T-helper 2 cell treated with Interferon-gamma antibody and Interleukin-4, amounts not matched to agents 5 μg/mL and 100 μg/mL, for 36 hours (primary cell): ENCODE data around the gene BUB1.

Experiments used
- DNase-seq: peaks from one replicate; pipeline ENCODE4 v3.0.0; 2021; ENCODE audit warnings: low spot score
- H3K27ac Mint-ChIP-seq: one replicate; pipeline ENCODE4 v1.8.0; 2021; ENCODE audit warnings: mild to moderate bottlenecking, mixed read lengths
- H3K27me3 Mint-ChIP-seq: one replicate; pipeline ENCODE4 v1.8.0; 2021; ENCODE audit warnings: low read depth, mixed read lengths
- H3K36me3 Mint-ChIP-seq: one replicate; pipeline ENCODE4 v1.8.0; 2021; ENCODE audit warnings: low read depth, mixed read lengths
- H3K4me1 Mint-ChIP-seq: one replicate; pipeline ENCODE4 v1.8.0; 2021; ENCODE audit warnings: low read depth, mixed read lengths
- H3K4me3 Mint-ChIP-seq: one replicate; pipeline ENCODE4 v1.8.0; 2022; ENCODE audit warnings: mild to moderate bottlenecking, moderate library complexity, mixed read lengths
- H3K9me3 Mint-ChIP-seq: one replicate; pipeline ENCODE4 v1.8.0; 2021; ENCODE audit warnings: mixed read lengths

BUB1 gene

GRCh38 chr2:110679865-110680264 is 2.0 kb upstream of the BUB1 start:
- Mint-ChIP-seq H3K27ac (peak overlapping the region; percentile 27), H3K4me1 (peaks cover 29% of the 10 kb centered on the region), H3K9me3 (no peaks in the 10 kb centered on the region), H3K27me3 (peaks cover 10% of the 10 kb centered on the region), H3K36me3 (peaks cover 13% of the 10 kb centered on the region), H3K4me3 (peak overlapping the region; percentile 94)
- DNase-seq: no peak

DNA sequence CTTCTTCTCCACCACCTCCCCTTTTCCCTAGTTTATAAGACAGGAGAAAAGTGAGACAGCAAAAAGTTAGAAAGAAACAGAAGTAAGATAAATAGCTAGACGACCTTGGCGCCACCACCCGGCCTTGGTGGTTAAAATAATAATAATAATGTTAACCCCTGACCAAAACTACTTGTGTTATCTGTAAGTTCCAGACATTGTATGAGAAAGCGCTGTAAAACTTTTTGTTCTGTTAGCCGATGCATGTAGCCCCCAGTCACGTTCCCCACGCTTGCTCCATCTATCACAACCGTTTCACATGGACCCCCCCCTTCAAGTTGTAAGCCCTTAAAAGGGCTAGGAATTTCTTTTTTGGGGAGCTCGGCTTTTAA is 1.5 kb upstream of the BUB1 start:
- Mint-ChIP-seq H3K27ac (peak overlapping the region; percentile 97), H3K9me3 (no peaks in the 10 kb centered on the region), H3K4me1 (peaks cover 34% of the 10 kb centered on the region), H3K36me3 (peaks cover 17% of the 10 kb centered on the region), H3K27me3 (peaks cover 5% of the 10 kb centered on the region), H3K4me3 (peak overlapping the region; percentile 94)
- DNase-seq: no peak

- H3K27ac Mint-ChIP-seq: peak overlapping the region; percentile 97
- no peaks in the 10 kb centered on the region for H3K9me3 Mint-ChIP-seq
- no peak for DNase-seq
- H3K36me3 Mint-ChIP-seq: peaks cover 21% of the 10 kb centered on the region
- peaks cover 34% of the 10 kb centered on the region for H3K4me1 Mint-ChIP-seq
- H3K27me3 Mint-ChIP-seq: peaks cover 3% of the 10 kb centered on the region
- peak overlapping the region; percentile 94 for H3K4me3 Mint-ChIP-seq
These were observed 834 bp upstream of the BUB1 start for GRCh38 chr2:110678457-110679336.

DNA sequence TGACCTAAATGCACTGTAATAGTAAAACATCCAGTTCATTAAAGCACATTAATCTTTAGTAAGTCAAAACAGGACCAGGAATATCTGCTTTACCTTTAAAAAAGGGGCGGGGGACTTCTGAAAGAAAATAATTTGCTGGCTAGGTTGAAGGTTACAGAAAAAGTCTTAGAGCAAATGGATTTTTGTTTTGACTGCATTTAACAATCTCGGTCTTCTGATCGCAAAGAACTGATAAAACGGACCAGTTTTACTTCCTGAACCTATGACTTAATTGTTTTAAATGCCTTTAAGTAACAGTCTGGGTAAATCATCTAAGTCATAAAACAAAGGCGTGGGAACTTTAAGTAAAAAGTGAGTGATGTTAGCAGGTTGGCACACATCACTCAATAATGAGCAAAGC is 783 bp downstream of the BUB1 start:
- DNase-seq: no peak
- peaks cover 37% of the 10 kb centered on the region for H3K36me3 Mint-ChIP-seq
- H3K27ac Mint-ChIP-seq: peak overlapping the region; percentile 97
- H3K9me3 Mint-ChIP-seq: no peaks in the 10 kb centered on the region
- peaks cover 40% of the 10 kb centered on the region for H3K4me1 Mint-ChIP-seq
- H3K4me3 Mint-ChIP-seq: peak overlapping the region; percentile 94
- H3K27me3 Mint-ChIP-seq: no peaks in the 10 kb centered on the region

GRCh38 chr2:110675679-110676078 is 2.2 kb downstream of the BUB1 start:
- no peaks in the 10 kb centered on the region for H3K9me3 Mint-ChIP-seq
- peak overlapping the region; percentile 82 for H3K27ac Mint-ChIP-seq
- peak overlapping the region; percentile 83 for H3K4me3 Mint-ChIP-seq
- no peaks in the 10 kb centered on the region for H3K27me3 Mint-ChIP-seq
- DNase-seq: no peak
- H3K36me3 Mint-ChIP-seq: peaks cover 50% of the 10 kb centered on the region
- H3K4me1 Mint-ChIP-seq: peaks cover 43% of the 10 kb centered on the region

GRCh38 chr2:110674620-110675555 is 3.0 kb downstream of the BUB1 start:
- peak overlapping the region; percentile 91 for H3K27ac Mint-ChIP-seq
- peaks cover 43% of the 10 kb centered on the region for H3K4me1 Mint-ChIP-seq
- H3K36me3 Mint-ChIP-seq: peaks cover 54% of the 10 kb centered on the region
- peak overlapping the region; percentile 85 for H3K4me3 Mint-ChIP-seq
- DNase-seq: peak; percentile 24
- H3K27me3 Mint-ChIP-seq: no peaks in the 10 kb centered on the region
- H3K9me3 Mint-ChIP-seq: no peaks in the 10 kb centered on the region

DNA sequence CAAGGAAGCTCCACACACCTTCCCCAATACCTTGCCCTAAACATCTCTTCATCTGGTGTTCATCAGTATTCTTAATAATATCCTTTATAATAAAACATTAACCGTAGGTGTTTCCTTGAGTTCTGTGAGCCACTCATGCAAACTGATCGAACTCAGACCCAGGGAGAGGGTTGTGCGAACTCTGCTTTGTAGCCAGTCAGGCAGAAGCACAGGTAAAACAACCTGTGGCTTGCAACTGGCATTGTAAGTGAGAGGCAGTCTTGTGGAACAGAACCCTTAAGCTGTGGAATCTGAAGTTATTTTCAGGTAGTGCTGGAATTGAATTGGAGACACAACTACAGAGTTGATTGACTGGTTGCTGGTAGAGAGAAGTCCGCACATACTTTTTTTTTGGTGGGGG is 4.7 kb downstream of the BUB1 start:
- Mint-ChIP-seq H3K27me3 (no peaks in the 10 kb centered on the region), H3K9me3 (no peaks in the 10 kb centered on the region), H3K4me1 (peaks cover 44% of the 10 kb centered on the region), H3K27ac (no peak overlapping the region), H3K4me3 (no peak overlapping the region), H3K36me3 (peaks cover 68% of the 10 kb centered on the region)
- DNase-seq: no peak

DNA sequence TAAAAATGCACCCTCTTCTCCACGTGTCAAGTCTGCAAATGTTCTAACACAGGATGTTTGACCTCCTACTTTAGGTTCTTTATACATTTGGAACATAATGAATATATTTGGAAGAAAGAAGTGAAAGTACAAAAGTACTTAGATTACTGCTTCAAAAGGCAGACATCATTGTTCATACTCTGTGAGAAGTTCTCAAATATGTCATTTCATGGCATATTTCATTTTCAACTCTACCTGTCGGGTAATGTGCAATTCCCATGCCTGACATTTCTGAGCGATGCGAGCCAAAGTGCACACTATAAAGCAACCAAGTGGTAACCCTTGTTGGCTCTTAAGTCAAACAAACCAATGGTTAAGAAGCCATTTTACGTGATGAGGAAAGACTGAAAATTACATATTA is 7.0 kb downstream of the BUB1 start:
- Mint-ChIP-seq H3K27ac (no peak overlapping the region), H3K9me3 (no peaks in the 10 kb centered on the region), H3K4me1 (peaks cover 38% of the 10 kb centered on the region), H3K4me3 (no peak overlapping the region), H3K27me3 (no peaks in the 10 kb centered on the region), H3K36me3 (peaks cover 80% of the 10 kb centered on the region)
- DNase-seq: no peak

DNA sequence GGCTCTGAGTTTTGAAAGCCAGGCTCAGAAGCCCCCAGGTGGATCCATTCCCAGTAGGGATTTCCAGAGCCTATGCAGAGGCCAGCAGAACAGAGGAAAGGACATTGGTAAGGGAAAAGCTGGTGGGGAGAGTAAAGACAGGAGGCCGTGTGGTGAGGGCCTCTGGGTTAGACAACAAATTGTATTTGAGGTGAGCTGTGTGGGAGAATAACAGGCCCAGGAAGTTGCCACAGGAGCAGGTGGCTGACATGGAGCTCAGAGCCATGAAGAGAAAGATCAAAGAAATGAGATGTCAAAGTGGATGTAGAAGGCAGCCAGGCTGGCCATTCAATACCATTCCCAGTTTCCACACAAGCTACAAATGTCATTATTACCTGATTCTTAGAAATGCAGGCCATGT is 8.8 kb downstream of the BUB1 start:
- peaks cover 81% of the 10 kb centered on the region for H3K36me3 Mint-ChIP-seq

DNA sequence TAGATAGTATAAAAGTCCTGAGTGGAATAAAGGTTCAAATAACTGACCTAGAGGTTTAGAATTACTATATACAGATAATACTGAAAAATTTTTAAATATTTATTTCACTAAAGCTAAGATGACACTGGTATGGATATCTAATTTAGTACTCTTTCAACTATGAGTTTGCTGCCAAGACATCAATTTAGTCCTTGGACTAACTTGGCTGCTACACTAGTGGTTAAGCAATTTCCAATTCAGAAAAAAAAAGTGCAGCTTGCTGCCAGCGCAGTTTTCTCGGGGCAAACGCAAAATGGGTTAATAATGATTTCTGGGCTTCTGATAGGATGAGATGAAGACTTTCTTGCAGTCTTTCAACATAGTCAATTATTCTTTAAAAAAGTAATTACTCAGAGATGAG is 10.8 kb downstream of the BUB1 start:
- Mint-ChIP-seq H3K9me3 (no peaks in the 10 kb centered on the region), H3K27me3 (no peaks in the 10 kb centered on the region), H3K36me3 (peaks cover 74% of the 10 kb centered on the region), H3K4me1 (peaks cover 31% of the 10 kb centered on the region), H3K4me3 (no peak overlapping the region), H3K27ac (no peak overlapping the region)
- no peak for DNase-seq

More for the DNA sequence above, 8.8 kb downstream of the BUB1 start:
- Mint-ChIP-seq H3K27me3 (no peaks in the 10 kb centered on the region), H3K9me3 (no peaks in the 10 kb centered on the region), H3K27ac (peak overlapping the region; percentile 74), H3K4me1 (peaks cover 37% of the 10 kb centered on the region), H3K4me3 (no peak overlapping the region)
- no peak for DNase-seq

GRCh38 chr2:110664135-110664534 is 13.7 kb downstream of the BUB1 start:
- no peak for DNase-seq
- H3K36me3 Mint-ChIP-seq: peaks cover 72% of the 10 kb centered on the region
- H3K27me3 Mint-ChIP-seq: no peaks in the 10 kb centered on the region
- H3K9me3 Mint-ChIP-seq: no peaks in the 10 kb centered on the region
- peaks cover 31% of the 10 kb centered on the region for H3K4me1 Mint-ChIP-seq
- H3K4me3 Mint-ChIP-seq: no peak overlapping the region
- H3K27ac Mint-ChIP-seq: no peak overlapping the region

DNA sequence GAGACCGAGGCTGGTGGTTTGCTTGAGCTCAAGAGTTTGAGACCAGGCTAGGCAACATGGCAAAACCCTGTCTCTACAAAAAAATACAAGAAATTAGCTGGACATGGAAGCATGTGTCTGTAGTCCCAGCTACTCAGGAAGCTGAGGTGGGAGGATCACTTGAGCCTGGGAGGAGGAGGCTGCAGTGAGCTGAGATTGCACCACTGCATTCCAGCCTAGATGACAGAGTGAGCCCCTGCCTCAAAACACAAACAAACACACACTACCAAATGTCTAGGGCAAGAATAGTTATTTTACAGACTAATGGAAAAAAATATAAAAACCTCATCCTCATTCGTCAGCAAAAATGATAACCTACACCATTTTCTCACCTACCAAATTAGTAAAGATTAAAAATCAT is 15.3 kb downstream of the BUB1 start:
- Mint-ChIP-seq H3K9me3 (no peaks in the 10 kb centered on the region), H3K27me3 (no peaks in the 10 kb centered on the region), H3K4me1 (peaks cover 32% of the 10 kb centered on the region), H3K4me3 (no peak overlapping the region), H3K27ac (no peak overlapping the region), H3K36me3 (peaks cover 73% of the 10 kb centered on the region)
- no peak for DNase-seq

DNA sequence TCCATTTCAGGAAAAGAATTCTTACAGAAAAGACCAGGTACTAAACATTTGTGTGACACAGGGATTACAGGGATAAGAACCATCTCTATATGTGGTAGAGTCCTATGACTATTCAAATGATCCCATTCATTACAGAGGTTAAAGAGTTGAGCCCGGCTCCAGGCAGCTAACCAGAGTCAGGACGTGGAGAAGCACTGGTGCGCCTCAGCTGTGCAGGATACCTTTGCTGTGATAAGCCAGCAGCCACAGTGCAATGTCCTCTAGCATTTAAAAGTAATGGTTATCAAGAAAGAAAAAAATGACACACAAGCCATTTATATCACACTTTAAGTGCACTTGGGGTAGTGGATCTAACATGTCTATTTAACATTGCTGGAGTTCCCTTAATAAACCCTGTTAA is 17.3 kb downstream of the BUB1 start:
- peaks cover 72% of the 10 kb centered on the region for H3K36me3 Mint-ChIP-seq
- H3K27ac Mint-ChIP-seq: no peak overlapping the region

GRCh38 chr2:110659248-110659647 is 18.6 kb downstream of the BUB1 start:
- H3K27ac Mint-ChIP-seq: peak overlapping the region; percentile 27
- H3K9me3 Mint-ChIP-seq: no peaks in the 10 kb centered on the region
- H3K4me3 Mint-ChIP-seq: no peak overlapping the region
- peaks cover 33% of the 10 kb centered on the region for H3K4me1 Mint-ChIP-seq
- peaks cover 70% of the 10 kb centered on the region for H3K36me3 Mint-ChIP-seq
- H3K27me3 Mint-ChIP-seq: no peaks in the 10 kb centered on the region
- DNase-seq: no peak

More for the DNA sequence above, 17.3 kb downstream of the BUB1 start:
- DNase-seq: no peak
- Mint-ChIP-seq H3K4me3 (no peak overlapping the region), H3K27me3 (no peaks in the 10 kb centered on the region), H3K4me1 (peaks cover 41% of the 10 kb centered on the region), H3K9me3 (no peaks in the 10 kb centered on the region)
